GM21390 (cell line): ENCODE data around the gene JADE2.
A peak's percentile ranks its signal among the peaks of the same experiment; 100 is the strongest.
"Not testable (repeated sequence)": the region's sequence is repeated elsewhere in the genome, so short reads cannot be mapped to it uniquely, and the experiment has no call there.

Source experiments
- ATAC-seq: cut with Tn5 transposase; IDR thresholded peaks from one replicate; pipeline ENCODE4 v1.9.1; 2021; ENCODE audit not compliant: unreplicated experiment

Gene JADE2

GRCh38 chr5:134583766-134584165 is 58.3 kb downstream of the JADE2 start:
- no peak for ATAC-seq

GRCh38 chr5:134584662-134585061 is 59.2 kb downstream of the JADE2 start:
- ATAC-seq, result no peak

- ATAC-seq, result no peak
These were observed 60.5 kb downstream of the JADE2 start for GRCh38 chr5:134585966-134586365.

GRCh38 chr5:134586866-134587524 is 61.5 kb downstream of the JADE2 start:
- ATAC-seq, result peak; percentile 86

- no peak for ATAC-seq
These were observed 65.7 kb downstream of the JADE2 start for GRCh38 chr5:134590992-134591659.

- no peak for ATAC-seq
These were observed 66.8 kb downstream of the JADE2 start for GRCh38 chr5:134592141-134592746.

- no peak for ATAC-seq
These were observed 68.9 kb downstream of the JADE2 start for GRCh38 chr5:134594336-134594735.

- ATAC-seq, result peak; percentile 74
These were observed 69.5 kb downstream of the JADE2 start for GRCh38 chr5:134594797-134595457.

- no peak for ATAC-seq
These were observed 70.0 kb downstream of the JADE2 start for GRCh38 chr5:134595458-134595838.

GRCh38 chr5:134599820-134600219 is 74.3 kb downstream of the JADE2 start:
- ATAC-seq, result not testable (repeated sequence)

GRCh38 chr5:134600600-134600999 is 75.1 kb downstream of the JADE2 start:
- no peak for ATAC-seq

GRCh38 chr5:134603059-134603458 is 77.6 kb downstream of the JADE2 start:
- peak; percentile 59 for ATAC-seq

- peak; percentile 58 for ATAC-seq
These were observed 79.4 kb downstream of the JADE2 start for GRCh38 chr5:134604908-134605307.

- ATAC-seq, result no peak
These were observed 81.3 kb downstream of the JADE2 start for GRCh38 chr5:134606726-134607125.

GRCh38 chr5:134608555-134608954 is 83.1 kb downstream of the JADE2 start:
- no peak for ATAC-seq

- peak; percentile 56 for ATAC-seq
These were observed 83.9 kb downstream of the JADE2 start for GRCh38 chr5:134609232-134609851.

- no peak for ATAC-seq
These were observed 85.3 kb downstream of the JADE2 start for GRCh38 chr5:134610725-134611124.

- no peak for ATAC-seq
These were observed 86.0 kb downstream of the JADE2 start for GRCh38 chr5:134611515-134611914.

GRCh38 chr5:134614450-134615085 is 89.1 kb downstream of the JADE2 start:
- ATAC-seq, result no peak

- ATAC-seq, result no peak
These were observed 95.2 kb downstream of the JADE2 start for GRCh38 chr5:134620634-134621033.

GRCh38 chr5:134625559-134625958 is 100.1 kb downstream of the JADE2 start:
- no peak for ATAC-seq
